HG02885 (cell line): Measurements from ENCODE around the gene SIM1.

Experiments used
- ATAC-seq: cut with Tn5 transposase; IDR thresholded peaks from one replicate; pipeline ENCODE4 v1.9.1; 2021; ENCODE audit warnings: mild to moderate bottlenecking; ENCODE audit not compliant: unreplicated experiment, poor library complexity

Gene SIM1

GRCh38 chr6:100432136-100432535 is 32.6 kb downstream of the SIM1 start:
- no peak for ATAC-seq

- no peak for ATAC-seq
These were observed 33.8 kb downstream of the SIM1 start for GRCh38 chr6:100430962-100431361.

DNA sequence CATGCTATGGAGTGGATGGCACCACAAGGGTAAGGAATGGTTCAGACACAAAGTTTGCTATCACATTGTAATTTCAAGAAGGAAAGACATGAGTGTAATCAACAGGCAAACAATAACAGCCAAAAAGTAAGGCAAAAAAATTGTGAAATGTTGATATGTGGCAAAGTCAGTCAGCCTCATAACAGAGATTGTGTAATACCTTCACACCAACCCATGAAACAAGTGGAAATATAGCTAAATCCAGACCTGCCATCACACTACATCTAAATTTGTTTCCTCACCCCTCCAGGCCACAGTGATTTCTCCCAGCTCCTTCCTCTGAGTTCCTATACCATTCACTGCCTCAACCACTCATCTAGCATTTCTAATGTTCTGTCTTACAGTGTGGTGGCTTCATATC is 37.3 kb downstream of the SIM1 start:
- ATAC-seq, result no peak

DNA sequence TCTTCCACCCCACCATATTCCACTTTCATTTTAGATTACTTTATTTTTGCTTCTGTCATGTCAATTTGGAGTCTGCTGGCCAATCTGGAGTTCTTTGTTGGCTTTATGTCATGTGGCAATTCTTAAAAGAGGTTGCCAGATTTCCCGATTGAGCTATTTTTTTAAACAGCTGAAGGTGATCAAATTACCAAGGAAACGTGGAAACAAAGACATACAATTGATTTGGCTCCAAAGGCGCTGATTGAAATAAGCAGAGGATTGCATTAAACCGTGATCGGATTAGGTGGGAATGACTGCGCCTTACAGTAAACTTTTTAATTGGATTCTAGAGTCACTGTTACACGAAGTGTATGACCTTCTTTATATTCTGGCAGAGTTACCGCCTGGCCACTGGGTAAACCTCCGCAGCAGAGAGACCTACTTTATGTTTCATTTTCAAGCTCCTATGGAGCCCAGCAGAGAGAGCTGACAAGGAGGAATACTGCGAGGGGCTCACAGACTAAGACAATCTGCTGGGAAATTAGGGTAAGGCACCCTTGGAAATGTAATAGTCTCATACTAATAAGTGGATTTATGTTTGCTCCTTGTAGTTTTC is 37.9 kb downstream of the SIM1 start:
- ATAC-seq, result no peak

GRCh38 chr6:100426241-100426640 is 38.5 kb downstream of the SIM1 start:
- ATAC-seq, result no peak

- no peak for ATAC-seq
These were observed 44.0 kb downstream of the SIM1 start for GRCh38 chr6:100420711-100421110.

- no peak for ATAC-seq
These were observed 47.7 kb downstream of the SIM1 start for GRCh38 chr6:100417036-100417435.

DNA sequence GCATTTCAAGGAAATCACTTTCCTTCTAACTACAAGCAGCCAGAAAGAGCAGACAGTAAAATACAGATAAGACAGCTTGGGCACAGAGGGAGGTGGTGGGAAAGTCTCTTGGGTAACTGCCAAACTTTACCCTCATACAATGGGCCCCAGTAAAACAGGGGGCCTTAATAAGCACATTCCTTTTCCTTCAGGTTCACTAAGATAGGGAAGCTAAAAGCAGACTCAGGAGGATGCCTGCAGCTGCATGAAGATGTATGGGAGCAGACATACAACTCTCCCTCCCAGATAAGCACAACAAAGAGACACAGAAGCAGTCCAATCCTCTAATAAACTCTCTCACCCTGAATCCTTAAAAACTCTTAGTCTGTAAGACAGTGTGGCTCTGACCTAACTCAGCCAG is 49.0 kb downstream of the SIM1 start:
- no peak for ATAC-seq

DNA sequence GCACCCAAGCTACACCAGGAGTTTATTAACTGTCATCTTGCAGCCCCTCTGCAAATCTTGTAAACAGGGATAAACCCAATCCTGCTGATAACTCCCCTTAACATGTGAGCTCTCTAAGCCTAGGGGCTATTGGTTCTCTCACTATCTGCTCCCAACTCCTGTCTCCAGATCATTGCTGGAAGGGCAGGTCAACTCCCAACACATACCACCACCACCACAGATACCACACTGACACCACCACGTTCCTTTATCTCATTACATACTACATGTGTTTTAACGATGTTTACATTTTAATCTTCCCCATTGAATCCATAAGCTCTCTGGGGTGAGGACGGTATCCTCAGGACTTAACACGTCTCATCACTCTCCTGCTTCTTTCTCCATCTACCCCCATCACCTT is 51.8 kb downstream of the SIM1 start:
- ATAC-seq, result no peak

GRCh38 chr6:100404051-100404450 is 60.7 kb downstream of the SIM1 start:
- no peak for ATAC-seq

GRCh38 chr6:100393493-100393892 is 71.2 kb downstream of the SIM1 start:
- no peak for ATAC-seq

- ATAC-seq, result no peak
These were observed 72.3 kb downstream of the SIM1 start for GRCh38 chr6:100392423-100392822.

GRCh38 chr6:100388868-100389519 is 75.7 kb downstream of the SIM1 start:
- no peak for ATAC-seq

DNA sequence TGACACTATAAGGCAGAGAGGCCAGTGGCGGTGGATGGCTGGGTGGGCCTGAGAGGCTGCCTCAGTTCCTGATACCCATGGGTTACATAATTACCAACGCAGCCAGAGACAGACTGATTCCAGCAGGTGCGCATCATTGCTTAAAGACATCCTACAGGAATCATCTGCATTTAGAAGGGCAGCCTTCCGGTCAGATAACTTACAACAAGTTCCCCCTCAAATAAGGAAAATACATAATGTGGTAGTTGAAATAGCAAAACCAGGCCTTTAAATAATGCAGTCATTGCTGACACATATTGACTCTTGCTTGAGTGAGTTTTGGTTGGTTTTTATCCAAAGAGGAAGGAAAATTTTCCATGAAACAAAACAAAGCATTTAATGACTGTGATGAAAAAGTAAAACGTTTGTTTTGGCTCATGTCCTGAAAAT is 81.9 kb downstream of the SIM1 start:
- no peak for ATAC-seq

DNA sequence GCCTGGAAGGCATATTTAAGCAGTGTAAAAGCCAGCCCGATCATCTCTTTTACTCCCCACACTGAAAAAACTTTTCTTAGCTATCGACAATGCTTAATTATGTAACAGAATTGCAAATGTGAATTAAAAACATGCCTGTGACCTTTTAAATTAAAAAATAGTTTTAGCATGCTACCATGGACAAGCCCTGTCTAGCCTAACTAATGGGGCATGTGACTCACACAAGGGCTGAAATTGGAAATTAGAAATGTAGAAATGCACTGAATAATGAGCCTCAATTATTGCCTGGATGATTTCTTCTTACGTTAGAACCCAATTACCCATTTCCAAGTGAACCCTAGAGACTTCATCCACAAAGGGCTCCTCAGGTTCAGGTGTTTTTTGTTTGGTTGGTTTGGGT is 82.7 kb downstream of the SIM1 start:
- no peak for ATAC-seq

DNA sequence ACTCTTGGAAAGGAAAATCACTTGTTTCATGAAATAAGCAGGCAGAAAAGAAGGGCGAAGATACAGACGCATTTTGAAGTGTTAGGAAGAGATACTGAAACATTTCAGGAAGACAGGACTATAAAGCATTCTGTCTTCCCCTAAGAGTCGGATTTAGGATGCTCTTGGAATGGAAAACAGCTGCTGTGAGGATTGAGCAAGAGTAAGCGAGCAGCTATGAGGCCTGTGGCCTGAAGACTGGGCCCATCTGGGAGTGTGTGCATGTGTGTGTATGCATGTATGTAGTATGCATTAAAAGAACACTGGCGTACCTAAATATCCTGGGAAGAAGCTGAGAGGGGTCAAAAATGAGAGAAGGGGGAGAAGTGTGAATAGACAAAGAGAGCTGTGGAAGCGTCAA is 83.6 kb downstream of the SIM1 start:
- ATAC-seq, result no peak

DNA sequence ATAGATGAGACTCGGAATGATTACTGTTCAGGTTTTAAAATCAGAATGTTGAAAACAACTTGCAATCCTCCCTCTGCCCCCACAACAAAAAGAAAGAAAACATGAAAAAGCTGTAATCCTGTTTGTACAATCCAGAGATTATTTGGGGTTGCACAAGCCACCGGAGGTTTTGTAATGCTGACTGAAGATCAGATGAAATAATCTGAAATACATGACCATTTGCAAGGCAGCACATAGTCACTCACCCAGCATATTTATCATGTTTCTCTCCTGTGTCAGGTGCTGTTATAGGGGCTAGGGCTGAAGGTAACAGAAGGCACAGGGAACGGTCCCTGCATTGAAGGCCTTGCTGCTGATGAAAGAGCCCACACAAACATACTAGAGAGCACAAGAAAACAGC is 85.3 kb downstream of the SIM1 start:
- no peak for ATAC-seq

DNA sequence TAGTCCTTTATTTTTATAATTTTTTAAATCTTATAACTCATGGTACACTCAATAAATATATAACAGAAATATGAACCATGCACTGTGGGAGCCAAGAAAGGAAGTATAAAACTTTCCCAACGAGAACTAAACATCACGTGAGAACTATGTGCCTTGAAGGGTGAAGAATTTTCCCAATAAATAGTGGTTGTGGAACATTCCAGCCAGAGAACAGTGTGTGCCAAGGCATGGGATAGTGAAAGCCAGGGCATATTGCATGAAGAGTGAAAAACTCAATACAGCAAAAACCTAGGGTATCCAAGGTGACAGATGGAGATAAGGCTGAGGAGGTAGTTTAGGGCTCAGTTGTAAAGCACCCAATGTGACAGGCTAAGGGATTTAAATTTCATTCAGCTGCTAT is 86.1 kb downstream of the SIM1 start:
- no peak for ATAC-seq

- ATAC-seq, result peak; percentile 69
These were observed 88.6 kb downstream of the SIM1 start for GRCh38 chr6:100376103-100376502.

DNA sequence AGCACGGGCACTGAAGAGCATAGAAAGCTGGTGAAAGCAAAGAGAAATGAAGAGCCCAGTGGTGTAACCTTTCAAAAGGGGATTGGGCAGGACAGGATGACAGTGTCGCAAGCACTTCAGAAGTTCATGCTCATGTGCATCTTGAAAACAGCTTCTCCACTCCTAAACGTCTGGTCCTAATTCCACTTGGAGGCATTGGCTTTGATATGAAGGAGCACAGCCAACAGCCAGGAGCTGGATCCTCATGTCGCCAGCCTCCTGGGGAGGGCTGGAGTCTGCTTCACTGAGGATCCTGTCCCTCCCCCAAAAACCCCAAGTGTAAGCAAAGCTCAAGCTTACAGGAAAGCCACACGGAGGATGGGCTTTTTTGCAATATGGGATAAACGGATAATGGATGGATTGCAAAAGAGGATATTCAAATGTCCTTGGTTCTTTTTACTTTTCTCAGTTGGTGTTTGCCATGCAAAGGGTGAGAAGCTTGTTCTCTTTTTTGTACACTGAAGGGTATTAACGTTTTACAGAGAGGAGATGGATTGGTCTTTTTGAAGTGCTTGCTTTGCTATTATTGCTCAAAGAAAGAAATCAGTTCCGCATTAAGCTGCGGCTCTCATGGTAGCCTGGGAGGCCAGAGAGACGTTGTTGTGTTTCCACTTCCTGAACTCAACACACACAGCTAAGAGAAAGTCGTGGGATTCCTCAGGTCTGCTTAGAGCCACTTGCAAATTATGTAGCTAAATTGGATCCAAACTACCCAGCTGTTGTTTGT is 92.2 kb downstream of the SIM1 start:
- ATAC-seq, result no peak

DNA sequence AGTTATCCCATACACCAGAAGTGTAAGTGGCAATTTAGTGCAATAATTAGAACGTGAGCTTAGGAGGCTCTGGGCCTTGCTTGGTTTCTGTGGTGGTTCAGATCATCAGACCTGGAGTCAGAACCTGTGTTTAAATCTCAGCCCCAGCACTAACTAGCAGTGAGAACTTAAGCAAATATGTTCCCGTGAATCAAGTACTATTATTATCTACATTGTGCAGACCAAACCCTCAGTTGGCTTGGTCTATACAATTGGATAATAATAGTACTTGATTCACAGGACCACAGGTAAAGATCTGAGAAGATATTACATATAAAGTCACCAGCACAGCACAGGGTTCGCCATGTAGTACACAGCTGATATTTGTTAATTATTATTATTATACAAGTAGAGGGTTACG is 93.1 kb downstream of the SIM1 start:
- ATAC-seq, result no peak

- ATAC-seq, result no peak
These were observed 94.5 kb downstream of the SIM1 start for GRCh38 chr6:100370265-100370664.
